Endothelial cell of umbilical vein (primary cell): ENCODE data around the gene STAT4. TPM values are rescaled to one million over a fixed set of nuclear protein-coding genes. Genes with fewer than 3 reads are reported as not detected.

Source experiments
- BruUV-seq: library from RNA; stranded (reverse); fragments of 400-500 nt; replicated peaks from 2 replicates; lab custom pipeline; 2021; lab: Mats Ljungman, UMichigan
- CTCF ChIA-PET: fragments of 300-600, 350-600 bp; sonication (Branson Sonifier 250); formaldehyde crosslinking; loops from one replicate; lab custom pipeline; 2021; ENCODE audit warnings: antibody characterized with exemption, inconsistent platforms; lab: Charles Lee
- POLR2A ChIA-PET: fragments of 300-600, 350-600 bp; sonication (Branson Sonifier 250); formaldehyde crosslinking; loops from one replicate; lab custom pipeline; 2021; ENCODE audit warnings: antibody characterized with exemption, inconsistent platforms; lab: Charles Lee
- DNase-seq: peaks from one replicate; pipeline ENCODE4 v3.0.0-alpha.2; 2011; ENCODE audit warnings: low read depth, low spot score
- FAIRE-seq: peaks from 2 replicates; lab custom pipeline; 2011; peaks lifted over from hg19 to GRCh38; lab: Jason Lieb, UNC
- H2AFZ ChIP-seq: 2 replicates; pipeline ENCODE4 v1.6.0; 2012; ENCODE audit warnings: low read depth, low read length, control low read depth, inconsistent platforms
- H3K27ac ChIP-seq: 2 replicates; pipeline ENCODE4 v1.5.1; 2011; ENCODE audit warnings: low read depth, mild to moderate bottlenecking, control low read depth, low read length, moderate library complexity; ENCODE audit not compliant: insufficient read depth
- H3K27me3 ChIP-seq, 2 experiments: 2 replicates each; pipeline versions ENCODE4 v1.6.0 to v1.6.1; 2011; ENCODE audit warnings: low read length in 2 of 2, mixed read lengths in 1 of 2; ENCODE audit not compliant: control insufficient read depth in 2 of 2, insufficient read depth in 2 of 2
- H3K36me3 ChIP-seq, 2 experiments: 2 replicates in 1 of 2; 3 replicates in 1 of 2; pipeline ENCODE4 v1.5.1; 2011; ENCODE audit warnings: low read length in 2 of 2, mild to moderate bottlenecking in 1 of 2, moderate library complexity in 1 of 2; ENCODE audit not compliant: control insufficient read depth in 2 of 2, insufficient read depth in 2 of 2; ENCODE audit errors: extremely low read depth in 1 of 2
- H3K4me1 ChIP-seq: 3 replicates; pipeline ENCODE4 v1.5.1; 2011; ENCODE audit warnings: mild to moderate bottlenecking, low read length; ENCODE audit not compliant: control insufficient read depth, insufficient read depth; ENCODE audit errors: extremely low read depth
- H3K4me2 ChIP-seq: 2 replicates; pipeline ENCODE4 v1.6.1; 2011; ENCODE audit warnings: low read length, control low read depth, mixed read lengths; ENCODE audit not compliant: insufficient read depth
- H3K4me3 ChIP-seq, 3 experiments: fragments of 200-600 bp in 1 of 3; sonication (generic), shearing (Covaris generic) in 1 of 3; replicated peaks in 1 of 3; 2 replicates each; pipeline ENCODE4 v1.5.1; 2011 to 2016; ENCODE audit warnings: control low read depth in 3 of 3, low read length in 3 of 3, mild to moderate bottlenecking in 2 of 3, inconsistent platforms in 1 of 3, low read depth in 1 of 3, moderate library complexity in 1 of 3; ENCODE audit not compliant: insufficient read depth in 1 of 3
- H3K79me2 ChIP-seq: 2 replicates; pipeline ENCODE4 v1.6.0; 2012; ENCODE audit warnings: low read length, inconsistent platforms; ENCODE audit not compliant: control insufficient read depth, insufficient read depth
- H3K9ac ChIP-seq: replicated peaks from 2 replicates; pipeline ENCODE3; 2011; ENCODE audit warnings: low read length, control low read depth; ENCODE audit not compliant: insufficient read depth; ENCODE audit errors: extremely low read depth
- H3K9me1 ChIP-seq: replicated peaks from 3 replicates; pipeline ENCODE4 v1.6.0; 2011; ENCODE audit warnings: mild to moderate bottlenecking, low read length; ENCODE audit not compliant: control insufficient read depth, insufficient read depth; ENCODE audit errors: extremely low read depth
- H3K9me3 ChIP-seq: replicated peaks from 2 replicates; pipeline ENCODE4 v1.5.1; 2012; ENCODE audit warnings: low read length, inconsistent platforms; ENCODE audit not compliant: control insufficient read depth, insufficient read depth
- H4K20me1 ChIP-seq: replicated peaks from 2 replicates; pipeline ENCODE3; 2011; ENCODE audit warnings: mild to moderate bottlenecking, low read length; ENCODE audit not compliant: control insufficient read depth, insufficient read depth; ENCODE audit errors: extremely low read depth
- FOS ChIP-seq: IDR thresholded peaks from 2 replicates; pipeline ENCODE4 v1.6.1; 2011; ENCODE audit warnings: mild to moderate bottlenecking, low read length, moderate library complexity, borderline replicate concordance; ENCODE audit not compliant: insufficient read depth
- GATA2 ChIP-seq: IDR thresholded peaks from 2 replicates; pipeline ENCODE4 v1.7.0; 2011; ENCODE audit warnings: low read depth, mild to moderate bottlenecking, moderate library complexity, mixed read lengths, low read length; ENCODE audit not compliant: insufficient read length, insufficient read depth
- JUN ChIP-seq: IDR thresholded peaks from 2 replicates; pipeline ENCODE4 v1.6.1; 2011; ENCODE audit warnings: borderline replicate concordance, low read depth; ENCODE audit not compliant: insufficient read length, insufficient read depth
- MYC ChIP-seq: IDR thresholded peaks from one replicate; pipeline ENCODE4 v1.6.1; 2011; ENCODE audit warnings: mild to moderate bottlenecking, low read depth, low read length
- POLR2A ChIP-seq: IDR thresholded peaks from 2 replicates; pipeline ENCODE4 v1.6.1; 2012; ENCODE audit warnings: low read depth, mild to moderate bottlenecking, control low read depth, low read length
- POLR2AphosphoS5 ChIP-seq: IDR thresholded peaks from 2 replicates; pipeline ENCODE4 v1.6.1; 2012; ENCODE audit warnings: low read depth, mild to moderate bottlenecking, control low read depth, low read length, moderate library complexity; ENCODE audit not compliant: insufficient read depth
- dilution Hi-C: fragments of 300-500 bp; cut with MboI; formaldehyde crosslinking; loops from one replicate; pipeline ENCODE4 v1.15.0; 2019; ENCODE audit warnings: low sequenced_read_pairs; ENCODE audit not compliant: extremely low pct_ligation_motif_present
- intact Hi-C: fragments of 100-400 bp; cut with micrococcal nuclease; formaldehyde crosslinking; loops from one replicate; pipeline ENCODE4 v1.10.0; 2022
- polyA plus RNA-seq, 4 experiments: library from polyadenylated mRNA; depleted of rRNA in 3 of 4; stranded (reverse) in 3 of 4; unstranded in 1 of 4; fragments of >200 nt; gene quantifications; 2 replicates each; pipeline versions ENCODE4 v1.2.1 to v1.2.3, GENCODE V29; 2011 to 2012; ENCODE audit warnings: missing spikeins in 1 of 4
- total RNA-seq: library from RNA; stranded (reverse); gene quantifications from 2 replicates; pipeline ENCODE4 v1.2.3, GENCODE V29; 2021
- TF ChIP-seq, protein P1 (sequence below): IDR thresholded peaks from 2 replicates; pipeline ENCODE4 v1.6.1; 2011; ENCODE audit not compliant: insufficient read depth, insufficient read length
- TF ChIP-seq, protein P2 (sequence below), 2 donors: IDR thresholded peaks; 1 replicate in 1 of 2; 2 replicates in 1 of 2; pipeline ENCODE4 v1.5.1; 2011; ENCODE audit warnings: low read length in 2 of 2, mild to moderate bottlenecking in 2 of 2, moderate library complexity in 2 of 2, control low read depth in 1 of 2, inconsistent platforms in 1 of 2, low read depth in 1 of 2; ENCODE audit not compliant: insufficient read depth in 1 of 2; ENCODE audit errors: extremely low read depth in 1 of 2

The STAT4 gene
- total and polyA plus RNA-seq, 2 donors (not counting 3 experiments of a cell fraction or from before 2014, with no cell fraction given) = 0.46 to 1.2 TPM

DNA sequence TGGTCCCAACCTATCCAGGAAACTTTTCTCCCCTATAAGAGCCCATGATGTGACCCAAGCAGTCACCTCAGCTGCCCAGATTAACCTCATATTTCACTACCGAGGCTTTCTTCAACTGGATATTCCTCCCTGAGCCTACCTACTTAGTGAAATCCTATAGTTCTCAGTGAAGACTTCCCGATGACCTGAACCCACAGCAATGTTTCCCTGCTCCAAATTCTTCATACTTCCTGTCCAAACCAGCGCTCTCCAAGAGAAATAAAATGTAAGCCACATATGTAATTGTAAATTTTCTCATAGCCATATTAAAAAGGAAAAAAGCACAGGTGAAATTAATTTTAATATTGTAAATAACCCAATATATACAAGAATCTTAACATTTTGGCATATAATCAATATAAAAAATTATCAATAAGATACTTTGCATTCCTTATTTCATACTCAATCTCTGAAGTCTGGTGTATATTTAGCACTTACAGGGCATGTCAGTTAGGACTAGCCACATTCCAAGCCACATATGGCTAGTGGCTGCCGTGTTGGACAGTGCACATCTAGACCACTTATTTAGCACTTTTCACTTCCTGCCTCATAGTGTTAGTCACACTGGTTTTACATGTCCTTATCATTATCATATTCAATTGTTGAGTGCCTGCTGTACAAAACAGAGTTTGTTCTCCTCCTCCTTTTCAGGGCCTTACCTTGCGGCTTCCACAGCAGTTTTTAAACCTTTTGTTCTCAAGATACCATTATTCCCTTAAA is 1.9 kb upstream of the STAT4 start:
- no peak for FAIRE-seq
- dilution Hi-C loops (no loop called here), intact Hi-C loops (no loop called here)
- Histone ChIP-seq H4K20me1 (no peaks in the 10 kb centered on the region), H3K79me2 (no peaks in the 10 kb centered on the region), H3K36me3 (no peaks in the 10 kb centered on the region), H3K9me1 (no peaks in the 10 kb centered on the region), H3K4me1 (no peaks in the 10 kb centered on the region), H3K27ac (no peak overlapping the region), H3K9me3 (no peaks in the 10 kb centered on the region), H3K27me3 (peaks cover 0 to 4% of the 10 kb centered on the region in 2 experiments), H2AFZ (no peak overlapping the region), H3K9ac (no peak overlapping the region), H3K4me2 (no peak overlapping the region), H3K4me3 (no peak overlapping the region)
- ChIA-PET CTCF (interaction anchor here (1.6 to 7.5 kb wide), 2 partner anchors 12 to 102 kb away, joined by 3 to 358 read pairs; no protein-coding TSS in a partner anchor), POLR2A (no interaction called here)
- no peak for TF ChIP-seq JUN
- TF ChIP-seq MYC = no peak
- TF ChIP-seq GATA2 = no peak
- TF ChIP-seq, protein P1, sequence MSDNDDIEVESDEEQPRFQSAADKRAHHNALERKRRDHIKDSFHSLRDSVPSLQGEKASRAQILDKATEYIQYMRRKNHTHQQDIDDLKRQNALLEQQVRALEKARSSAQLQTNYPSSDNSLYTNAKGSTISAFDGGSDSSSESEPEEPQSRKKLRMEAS = no peak
- TF ChIP-seq POLR2AphosphoS5 = no peak
- no TSS peak for BruUV-seq
- DNase-seq = no peak

DNA sequence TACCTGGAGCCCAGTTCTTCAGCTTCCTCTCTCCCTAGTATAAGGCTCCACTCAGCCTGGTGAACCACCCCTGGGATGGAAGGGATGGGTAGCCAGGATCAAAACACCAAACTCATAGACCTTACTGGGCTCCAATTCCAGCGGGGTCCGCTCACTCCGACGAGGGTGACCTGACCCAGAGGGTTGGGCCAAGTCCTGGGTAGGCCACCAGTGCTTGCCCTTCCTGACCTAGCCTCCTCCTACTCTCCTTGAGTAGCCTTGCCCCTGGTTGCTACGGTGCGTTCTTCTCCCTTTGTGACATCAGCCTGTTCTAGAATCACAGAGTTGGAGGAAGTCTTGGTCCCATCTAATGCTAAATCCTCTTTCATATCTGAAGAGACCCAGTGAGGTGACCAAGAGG is 537 bp upstream of the STAT4 start:
- no peak overlapping the region for H3K4me3 ChIP-seq

More for the DNA sequence above, 537 bp upstream of the STAT4 start:
- intact Hi-C loops (no loop called here), dilution Hi-C loops (no loop called here)
- POLR2A ChIA-PET = no interaction called here
- peak overlapping the region; percentile 77 for H2AFZ ChIP-seq
- no peaks in the 10 kb centered on the region for H3K9me3 ChIP-seq
- CTCF ChIA-PET = interaction anchor here (1.4 to 7.5 kb wide), 3 partner anchors 14 to 100 kb away, joined by 3 to 358 read pairs (median 3); no protein-coding TSS in a partner anchor
- no peak for TF ChIP-seq GATA2
- TF ChIP-seq FOS = no peak
- no peak for TF ChIP-seq POLR2A
- TF ChIP-seq, protein P2, sequence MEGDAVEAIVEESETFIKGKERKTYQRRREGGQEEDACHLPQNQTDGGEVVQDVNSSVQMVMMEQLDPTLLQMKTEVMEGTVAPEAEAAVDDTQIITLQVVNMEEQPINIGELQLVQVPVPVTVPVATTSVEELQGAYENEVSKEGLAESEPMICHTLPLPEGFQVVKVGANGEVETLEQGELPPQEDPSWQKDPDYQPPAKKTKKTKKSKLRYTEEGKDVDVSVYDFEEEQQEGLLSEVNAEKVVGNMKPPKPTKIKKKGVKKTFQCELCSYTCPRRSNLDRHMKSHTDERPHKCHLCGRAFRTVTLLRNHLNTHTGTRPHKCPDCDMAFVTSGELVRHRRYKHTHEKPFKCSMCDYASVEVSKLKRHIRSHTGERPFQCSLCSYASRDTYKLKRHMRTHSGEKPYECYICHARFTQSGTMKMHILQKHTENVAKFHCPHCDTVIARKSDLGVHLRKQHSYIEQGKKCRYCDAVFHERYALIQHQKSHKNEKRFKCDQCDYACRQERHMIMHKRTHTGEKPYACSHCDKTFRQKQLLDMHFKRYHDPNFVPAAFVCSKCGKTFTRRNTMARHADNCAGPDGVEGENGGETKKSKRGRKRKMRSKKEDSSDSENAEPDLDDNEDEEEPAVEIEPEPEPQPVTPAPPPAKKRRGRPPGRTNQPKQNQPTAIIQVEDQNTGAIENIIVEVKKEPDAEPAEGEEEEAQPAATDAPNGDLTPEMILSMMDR (IDR thresholded peaks at IDR 0.05; ENCODE audit: extremely low read depth in 1 of 2, insufficient read depth in 1 of 2, low read depth in 1 of 2, low read length in 2 of 2) = no peak
- no peak for TF ChIP-seq MYC
- TF ChIP-seq, protein P1 = no peak
- no peak for FAIRE-seq
- H3K4me1 ChIP-seq = no peaks in the 10 kb centered on the region
- H4K20me1 ChIP-seq = no peaks in the 10 kb centered on the region
- H3K9me1 ChIP-seq = no peaks in the 10 kb centered on the region
- no peak overlapping the region for H3K9ac ChIP-seq
- no peaks in the 10 kb centered on the region for H3K36me3 ChIP-seq
- peaks cover 0 to 4% of the 10 kb centered on the region in 2 experiments for H3K27me3 ChIP-seq
- no TSS peak for BruUV-seq
- peak overlapping the region; percentile 82 for H3K4me2 ChIP-seq
- H3K27ac ChIP-seq = no peak overlapping the region
- no peak for DNase-seq
- H3K79me2 ChIP-seq = no peaks in the 10 kb centered on the region
